CD8-positive, alpha-beta memory T cell (primary cell): ENCODE data around the gene ITGAV. TPM values are rescaled to one million over a fixed set of nuclear protein-coding genes. Genes with fewer than 3 reads are reported as not detected.

ENCODE experiments used
- CTCF ChIA-PET: fragments of 350-600 bp; sonication (Branson Sonifier 250); formaldehyde crosslinking; loops from one replicate; lab custom pipeline; 2021; ENCODE audit warnings: antibody characterized with exemption; lab: Charles Lee
- POLR2A ChIA-PET: fragments of 350-600 bp; sonication (Branson Sonifier 250); formaldehyde crosslinking; loops from one replicate; lab custom pipeline; 2021; ENCODE audit warnings: antibody characterized with exemption; lab: Charles Lee
- DNase-seq, 5 donors: peaks; one replicate each; pipeline versions ENCODE4 v3.0.0 to v3.0.0-alpha.2; 2020 to 2022; ENCODE audit warnings: mixed read lengths in 1 of 5
- H3K27ac ChIP-seq: one replicate; pipeline ENCODE4 v1.7.0; 2013; ENCODE audit warnings: low read depth, mild to moderate bottlenecking, low read length, moderate library complexity
- H3K27me3 ChIP-seq: 2 replicates; pipeline ENCODE4 v1.7.0; 2013; ENCODE audit warnings: low read length, mild to moderate bottlenecking; ENCODE audit not compliant: insufficient read depth, poor library complexity, severe bottlenecking
- H3K36me3 ChIP-seq: 2 replicates; pipeline ENCODE4 v1.7.0; 2013; ENCODE audit warnings: mild to moderate bottlenecking, low read length, moderate library complexity; ENCODE audit not compliant: insufficient read depth
- H3K4me1 ChIP-seq: 2 replicates; pipeline ENCODE4 v1.7.0; 2013; ENCODE audit warnings: mild to moderate bottlenecking, low read length, moderate library complexity; ENCODE audit not compliant: insufficient read depth
- H3K4me3 ChIP-seq: 2 replicates; pipeline ENCODE4 v1.7.0; 2013; ENCODE audit warnings: mild to moderate bottlenecking, low read length
- H3K9me3 ChIP-seq: 2 replicates; pipeline ENCODE4 v1.7.0; 2013; ENCODE audit warnings: mild to moderate bottlenecking, low read length
- H3K27ac Mint-ChIP-seq, 8 donors: one replicate each; pipeline ENCODE4 v1.8.0; 2020 to 2021; ENCODE audit warnings: mixed read lengths in 8 of 8, mild to moderate bottlenecking in 6 of 8, inconsistent platforms in 3 of 8, moderate library complexity in 3 of 8
- H3K27me3 Mint-ChIP-seq, 2 donors: one replicate each; pipeline ENCODE4 v1.8.0; 2020 to 2021; ENCODE audit warnings: mixed read lengths in 2 of 2, mild to moderate bottlenecking in 1 of 2, moderate library complexity in 1 of 2
- H3K36me3 Mint-ChIP-seq, 3 donors: one replicate each; pipeline ENCODE4 v1.8.0; 2020 to 2021; ENCODE audit warnings: mixed read lengths in 3 of 3, inconsistent platforms in 1 of 3, mild to moderate bottlenecking in 1 of 3
- H3K4me1 Mint-ChIP-seq, 3 donors: one replicate each; pipeline ENCODE4 v1.8.0; 2020 to 2021; ENCODE audit warnings: mixed read lengths in 3 of 3, inconsistent platforms in 1 of 3, mild to moderate bottlenecking in 1 of 3
- H3K4me3 Mint-ChIP-seq, 7 donors: one replicate each; pipeline ENCODE4 v1.8.0; 2020 to 2021; ENCODE audit warnings: mixed read lengths in 7 of 7, mild to moderate bottlenecking in 6 of 7, moderate library complexity in 4 of 7, inconsistent platforms in 2 of 7
- H3K9me3 Mint-ChIP-seq, 5 donors: one replicate each; pipeline ENCODE4 v1.8.0; 2020 to 2022; ENCODE audit warnings: mixed read lengths in 5 of 5, mild to moderate bottlenecking in 3 of 5, moderate library complexity in 2 of 5, inconsistent platforms in 1 of 5
- polyA plus RNA-seq: library from polyadenylated mRNA; unstranded; fragments of 300-500 nt; fragmentation: Illumina TruSeq; gene quantifications from one replicate; pipeline ENCODE4 v1.2.3, GENCODE V29; 2021
- total RNA-seq, 2 experiments: library from RNA; stranded (reverse); gene quantifications; one replicate each; pipeline ENCODE4 v1.2.3, GENCODE V29; 2021

The ITGAV gene
- total and polyA plus RNA-seq, 3 experiments from 2014 or later, result 3.2 to 10.7 (median 8.7) TPM

GRCh38 chr2:186554850-186555671 is 34.8 kb upstream of the ITGAV start:
- Mint-ChIP-seq H3K9me3 (no peaks in the 10 kb centered on the region), H3K4me1 (no peaks in the 10 kb centered on the region), H3K4me3 (no peak overlapping the region), H3K27ac (no peak overlapping the region), H3K36me3 (no peaks in the 10 kb centered on the region), H3K27me3 (peaks cover 4 to 5% of the 10 kb centered on the region in 2 donors)
- no peaks in the 10 kb centered on the region for H3K36me3 ChIP-seq
- DNase-seq, result no peak
- H3K4me1 ChIP-seq, result no peaks in the 10 kb centered on the region
- no peaks in the 10 kb centered on the region for H3K9me3 ChIP-seq
- no peak overlapping the region for H3K27ac ChIP-seq
- ChIA-PET POLR2A (no interaction called here), CTCF (no interaction called here)
- no peak overlapping the region for H3K4me3 ChIP-seq
- H3K27me3 ChIP-seq, result no peaks in the 10 kb centered on the region

GRCh38 chr2:186558512-186559276 is 31.2 kb upstream of the ITGAV start:
- POLR2A ChIA-PET, result no interaction called here

DNA sequence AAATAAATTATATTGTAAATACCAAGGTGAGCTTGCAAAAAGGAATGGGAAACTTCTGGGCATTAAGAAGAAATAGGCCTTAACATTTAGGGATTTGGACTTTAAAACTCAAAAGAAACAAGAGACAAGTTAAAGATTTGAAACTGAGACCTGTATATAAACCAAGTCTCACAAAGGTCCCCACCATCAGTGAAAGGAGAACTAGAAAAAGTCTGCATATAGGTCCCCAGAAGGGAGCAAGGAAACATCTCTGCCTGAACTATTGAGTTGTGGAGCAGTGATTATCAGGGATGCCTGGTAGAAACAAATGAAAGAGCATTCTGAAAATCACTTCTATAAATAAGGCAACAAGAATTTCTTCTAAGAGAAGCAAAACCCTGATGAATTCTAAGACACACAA is 30.5 kb upstream of the ITGAV start:
- no peaks in the 10 kb centered on the region for H3K36me3 ChIP-seq
- ChIA-PET POLR2A (no interaction called here), CTCF (no interaction called here)
- DNase-seq, result no peak
- no peak overlapping the region for H3K27ac ChIP-seq
- no peaks in the 10 kb centered on the region for H3K9me3 ChIP-seq
- Mint-ChIP-seq H3K9me3 (peaks cover 0 to 6% (median 0%) of the 10 kb centered on the region in 5 donors), H3K36me3 (peaks cover 0 to 2% (median 0%) of the 10 kb centered on the region in 3 donors), H3K27ac (no peak overlapping the region), H3K4me3 (no peak overlapping the region), H3K4me1 (no peaks in the 10 kb centered on the region), H3K27me3 (peaks cover 2 to 16% of the 10 kb centered on the region in 2 donors)
- H3K4me3 ChIP-seq, result no peak overlapping the region
- no peaks in the 10 kb centered on the region for H3K4me1 ChIP-seq
- H3K27me3 ChIP-seq, result no peaks in the 10 kb centered on the region

More at GRCh38 chr2:186558512-186559276, 31.2 kb upstream of the ITGAV start:
- H3K27me3 Mint-ChIP-seq, result peaks cover 2 to 11% of the 10 kb centered on the region in 2 donors
- H3K4me3 ChIP-seq, result no peak overlapping the region
- no peaks in the 10 kb centered on the region for H3K4me1 Mint-ChIP-seq
- no peaks in the 10 kb centered on the region for H3K4me1 ChIP-seq
- CTCF ChIA-PET, result no interaction called here
- H3K9me3 Mint-ChIP-seq, result peaks cover 0 to 2% (median 0%) of the 10 kb centered on the region in 5 donors
- DNase-seq, result no peak
- no peak overlapping the region for H3K27ac Mint-ChIP-seq
- no peak overlapping the region for H3K4me3 Mint-ChIP-seq
- peaks cover 0 to 2% (median 0%) of the 10 kb centered on the region in 3 donors for H3K36me3 Mint-ChIP-seq
- no peaks in the 10 kb centered on the region for H3K27me3 ChIP-seq
- no peaks in the 10 kb centered on the region for H3K36me3 ChIP-seq
- no peaks in the 10 kb centered on the region for H3K9me3 ChIP-seq
- H3K27ac ChIP-seq, result no peak overlapping the region

GRCh38 chr2:186559848-186560247 is 30.0 kb upstream of the ITGAV start:
- Histone ChIP-seq H3K36me3 (no peaks in the 10 kb centered on the region), H3K27ac (no peak overlapping the region), H3K9me3 (no peaks in the 10 kb centered on the region), H3K4me3 (no peak overlapping the region), H3K27me3 (no peaks in the 10 kb centered on the region), H3K4me1 (no peaks in the 10 kb centered on the region)
- Mint-ChIP-seq H3K36me3 (peaks cover 0 to 2% (median 0%) of the 10 kb centered on the region in 3 donors), H3K9me3 (peaks cover 0 to 6% (median 0%) of the 10 kb centered on the region in 5 donors), H3K27ac (no peak overlapping the region), H3K27me3 (peaks cover 3 to 18% of the 10 kb centered on the region in 2 donors), H3K4me1 (no peaks in the 10 kb centered on the region), H3K4me3 (no peak overlapping the region)
- DNase-seq, result no peak
- POLR2A ChIA-PET, result no interaction called here
- CTCF ChIA-PET, result no interaction called here

GRCh38 chr2:186560254-186560653 is 29.6 kb upstream of the ITGAV start:
- peaks cover 0 to 6% (median 0%) of the 10 kb centered on the region in 5 donors for H3K9me3 Mint-ChIP-seq
- no peaks in the 10 kb centered on the region for H3K27me3 ChIP-seq
- H3K36me3 Mint-ChIP-seq, result peaks cover 0 to 2% (median 0%) of the 10 kb centered on the region in 3 donors
- H3K27ac ChIP-seq, result no peak overlapping the region
- H3K4me1 ChIP-seq, result no peaks in the 10 kb centered on the region
- no peak overlapping the region for H3K4me3 ChIP-seq
- no peaks in the 10 kb centered on the region for H3K9me3 ChIP-seq
- no peak overlapping the region for H3K27ac Mint-ChIP-seq
- POLR2A ChIA-PET, result no interaction called here
- DNase-seq, result no peak
- CTCF ChIA-PET, result no interaction called here
- peaks cover 5 to 22% of the 10 kb centered on the region in 2 donors for H3K27me3 Mint-ChIP-seq
- H3K4me3 Mint-ChIP-seq, result no peak overlapping the region
- H3K4me1 Mint-ChIP-seq, result no peaks in the 10 kb centered on the region
- H3K36me3 ChIP-seq, result no peaks in the 10 kb centered on the region

- Mint-ChIP-seq H3K27ac (no peak overlapping the region), H3K27me3 (peaks cover 5 to 26% of the 10 kb centered on the region in 2 donors), H3K4me1 (no peaks in the 10 kb centered on the region), H3K4me3 (no peak overlapping the region), H3K9me3 (peaks cover 0 to 6% (median 0%) of the 10 kb centered on the region in 5 donors), H3K36me3 (peaks cover 0 to 2% (median 0%) of the 10 kb centered on the region in 3 donors)
- DNase-seq, result no peak
- H3K9me3 ChIP-seq, result no peaks in the 10 kb centered on the region
- no peaks in the 10 kb centered on the region for H3K36me3 ChIP-seq
- no peak overlapping the region for H3K27ac ChIP-seq
- POLR2A ChIA-PET, result no interaction called here
- no peaks in the 10 kb centered on the region for H3K4me1 ChIP-seq
- no peaks in the 10 kb centered on the region for H3K27me3 ChIP-seq
- no peak overlapping the region for H3K4me3 ChIP-seq
- CTCF ChIA-PET, result no interaction called here
Observed at GRCh38 chr2:186561467-186562208, 28.2 kb upstream of the ITGAV start.

DNA sequence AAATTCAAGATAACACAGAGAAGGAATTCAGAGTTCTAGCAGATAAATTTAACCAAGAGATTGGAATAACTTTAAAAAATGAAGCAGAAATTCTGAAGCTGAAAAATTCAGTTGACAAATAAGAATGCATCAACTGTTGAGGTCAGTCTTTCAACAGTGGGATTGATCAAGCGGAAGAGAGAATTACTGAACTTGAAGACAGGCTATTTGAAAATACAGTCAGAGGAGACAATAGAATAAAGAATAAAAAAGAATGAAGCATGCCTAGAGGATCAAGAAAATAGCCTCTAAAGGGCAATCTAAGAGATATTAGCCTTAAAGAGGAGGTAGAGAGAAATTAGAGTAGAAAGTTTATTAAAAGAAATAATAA is 27.7 kb upstream of the ITGAV start:
- DNase-seq, result no peak
- peaks cover 0 to 6% (median 0%) of the 10 kb centered on the region in 5 donors for H3K9me3 Mint-ChIP-seq
- no peaks in the 10 kb centered on the region for H3K27me3 ChIP-seq
- no peaks in the 10 kb centered on the region for H3K9me3 ChIP-seq
- H3K4me3 Mint-ChIP-seq, result no peak overlapping the region
- H3K4me1 ChIP-seq, result no peaks in the 10 kb centered on the region
- H3K27ac ChIP-seq, result no peak overlapping the region
- ChIA-PET POLR2A (no interaction called here), CTCF (no interaction called here)
- H3K36me3 ChIP-seq, result no peaks in the 10 kb centered on the region
- H3K4me3 ChIP-seq, result no peak overlapping the region
- H3K27ac Mint-ChIP-seq, result no peak overlapping the region
- no peaks in the 10 kb centered on the region for H3K4me1 Mint-ChIP-seq
- H3K27me3 Mint-ChIP-seq, result peaks cover 5 to 27% of the 10 kb centered on the region in 2 donors
- peaks cover 0 to 2% (median 0%) of the 10 kb centered on the region in 3 donors for H3K36me3 Mint-ChIP-seq
